BE2C (cell line): Measurements from ENCODE around the gene TNF.

Experiments
- DNase-seq: peaks from one replicate; pipeline ENCODE4 v3.0.0-alpha.2; 2020
- H3K27me3 ChIP-seq: fragments of 250-450 bp; sonication (Bioruptor Pico); 2 replicates; pipeline ENCODE4 v1.5.1; 2020; ENCODE audit warnings: mild to moderate bottlenecking
- H3K36me3 ChIP-seq: fragments of 250-450 bp; sonication (Bioruptor Pico); 2 replicates; pipeline ENCODE4 v1.5.1; 2020; ENCODE audit warnings: mild to moderate bottlenecking
- H3K4me1 ChIP-seq: fragments of 250-450 bp; sonication (Bioruptor Pico); 2 replicates; pipeline ENCODE4 v1.5.1; 2020
- H3K4me3 ChIP-seq: 2 replicates; pipeline ENCODE4 v1.5.1; 2011; ENCODE audit warnings: low read depth, low read length
- H3K9me3 ChIP-seq: fragments of 250-450 bp; sonication (Bioruptor Pico); 2 replicates; pipeline ENCODE4 v1.5.1; 2020
- TF ChIP-seq, protein P1 (sequence below): IDR thresholded peaks from 2 replicates; pipeline ENCODE4 v1.5.1; 2012; ENCODE audit warnings: mild to moderate bottlenecking, low read depth, low read length

Gene TNF

DNA sequence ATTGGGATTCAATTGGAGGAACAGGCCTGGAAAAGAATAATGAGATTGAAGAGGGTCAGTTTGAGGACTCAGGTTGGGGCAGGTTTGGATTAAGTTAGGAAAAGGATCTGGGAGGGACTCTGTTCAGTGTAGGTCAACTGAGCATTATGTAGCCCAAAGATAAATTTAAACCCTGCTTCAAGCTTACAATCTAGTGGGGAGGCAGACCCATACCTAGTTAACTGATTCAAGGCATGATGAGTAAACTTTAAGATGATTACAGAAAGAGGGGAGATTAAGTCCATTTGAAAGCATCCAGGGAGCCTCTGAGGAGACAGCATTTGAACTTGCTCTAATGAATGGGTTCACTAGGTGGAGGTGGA is 14.7 kb upstream of the TNF start:
- H3K27me3 ChIP-seq, result no peaks in the 10 kb centered on the region
- peaks cover 4% of the 10 kb centered on the region for H3K4me1 ChIP-seq
- H3K36me3 ChIP-seq, result peaks cover 21% of the 10 kb centered on the region
- no peaks in the 10 kb centered on the region for H3K9me3 ChIP-seq
- DNase-seq, result no peak
- TF ChIP-seq, protein P1, sequence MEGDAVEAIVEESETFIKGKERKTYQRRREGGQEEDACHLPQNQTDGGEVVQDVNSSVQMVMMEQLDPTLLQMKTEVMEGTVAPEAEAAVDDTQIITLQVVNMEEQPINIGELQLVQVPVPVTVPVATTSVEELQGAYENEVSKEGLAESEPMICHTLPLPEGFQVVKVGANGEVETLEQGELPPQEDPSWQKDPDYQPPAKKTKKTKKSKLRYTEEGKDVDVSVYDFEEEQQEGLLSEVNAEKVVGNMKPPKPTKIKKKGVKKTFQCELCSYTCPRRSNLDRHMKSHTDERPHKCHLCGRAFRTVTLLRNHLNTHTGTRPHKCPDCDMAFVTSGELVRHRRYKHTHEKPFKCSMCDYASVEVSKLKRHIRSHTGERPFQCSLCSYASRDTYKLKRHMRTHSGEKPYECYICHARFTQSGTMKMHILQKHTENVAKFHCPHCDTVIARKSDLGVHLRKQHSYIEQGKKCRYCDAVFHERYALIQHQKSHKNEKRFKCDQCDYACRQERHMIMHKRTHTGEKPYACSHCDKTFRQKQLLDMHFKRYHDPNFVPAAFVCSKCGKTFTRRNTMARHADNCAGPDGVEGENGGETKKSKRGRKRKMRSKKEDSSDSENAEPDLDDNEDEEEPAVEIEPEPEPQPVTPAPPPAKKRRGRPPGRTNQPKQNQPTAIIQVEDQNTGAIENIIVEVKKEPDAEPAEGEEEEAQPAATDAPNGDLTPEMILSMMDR, result no peak
- H3K4me3 ChIP-seq, result no peak overlapping the region

DNA sequence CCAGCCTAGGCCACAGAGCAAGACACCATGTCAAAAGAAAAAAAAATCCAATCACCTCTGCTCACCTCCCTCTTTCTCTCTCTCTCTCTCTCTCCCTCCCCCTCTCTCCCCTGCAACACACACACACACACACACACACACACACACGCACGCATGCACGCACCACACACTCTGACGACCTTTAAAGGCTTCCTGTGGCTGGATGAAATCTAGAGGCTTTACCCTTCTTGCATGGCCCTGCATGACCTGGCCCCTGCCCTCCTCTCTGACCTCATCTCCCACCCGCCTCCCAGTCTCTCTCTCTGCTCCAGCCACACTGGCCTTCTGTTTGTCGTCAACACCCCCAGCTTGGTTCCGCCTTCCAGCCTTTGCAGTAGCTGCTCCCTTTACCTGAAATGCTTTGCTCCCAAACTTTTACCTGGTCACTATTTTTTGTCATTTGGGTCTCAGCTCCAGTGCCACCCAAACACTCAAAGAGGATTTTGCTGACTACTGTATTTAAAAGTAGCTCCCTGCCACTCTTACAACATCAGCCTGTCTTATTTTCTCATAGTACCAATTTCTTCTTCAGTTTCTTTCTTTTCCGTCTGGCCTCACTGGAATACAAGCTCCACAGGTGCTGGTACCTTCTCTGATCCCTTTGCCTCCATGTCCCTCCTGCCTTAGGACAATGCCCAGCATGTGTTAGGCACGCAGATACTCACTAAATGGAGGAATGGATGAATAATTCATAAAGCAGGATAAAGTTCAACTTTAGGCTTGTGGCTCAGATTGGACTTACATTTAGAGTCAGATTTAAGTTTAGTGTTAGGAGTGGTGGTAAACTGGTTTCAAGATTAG is 7.6 kb upstream of the TNF start:
- DNase-seq, result no peak
- no peaks in the 10 kb centered on the region for H3K4me1 ChIP-seq
- H3K9me3 ChIP-seq, result no peaks in the 10 kb centered on the region

DNA sequence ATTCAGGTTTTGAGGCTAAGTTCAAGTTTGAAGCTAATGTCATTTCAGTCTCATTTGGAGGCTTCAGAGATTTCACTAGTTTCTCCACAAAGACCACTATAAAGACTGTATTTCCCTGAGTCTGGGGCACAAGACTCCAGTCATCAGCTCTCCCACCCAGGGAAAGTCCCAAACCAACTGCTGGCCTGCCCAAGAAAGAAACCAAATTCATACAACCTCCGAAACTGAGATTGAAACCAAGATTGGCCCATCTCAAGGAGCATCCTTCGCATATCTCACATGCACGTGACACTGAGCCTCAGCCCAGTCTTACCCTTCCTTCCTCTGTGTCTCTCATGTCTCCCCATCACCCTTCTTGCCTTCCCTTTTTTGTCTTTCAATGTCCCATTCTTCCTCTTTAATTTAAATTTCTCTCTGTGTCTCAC is 6.8 kb upstream of the TNF start:
- Histone ChIP-seq H3K4me1 (no peaks in the 10 kb centered on the region), H3K4me3 (no peak overlapping the region), H3K27me3 (no peaks in the 10 kb centered on the region; the same call in 1 of the 2 replicates), H3K9me3 (no peaks in the 10 kb centered on the region), H3K36me3 (no peaks in the 10 kb centered on the region)
- TF ChIP-seq, protein P1, result no peak
- no peak for DNase-seq

More for the DNA sequence above, 7.6 kb upstream of the TNF start:
- no peak overlapping the region for H3K4me3 ChIP-seq
- no peaks in the 10 kb centered on the region; the same call in 1 of the 2 replicates for H3K27me3 ChIP-seq
- H3K36me3 ChIP-seq, result no peaks in the 10 kb centered on the region
- TF ChIP-seq, protein P1, result no peak

DNA sequence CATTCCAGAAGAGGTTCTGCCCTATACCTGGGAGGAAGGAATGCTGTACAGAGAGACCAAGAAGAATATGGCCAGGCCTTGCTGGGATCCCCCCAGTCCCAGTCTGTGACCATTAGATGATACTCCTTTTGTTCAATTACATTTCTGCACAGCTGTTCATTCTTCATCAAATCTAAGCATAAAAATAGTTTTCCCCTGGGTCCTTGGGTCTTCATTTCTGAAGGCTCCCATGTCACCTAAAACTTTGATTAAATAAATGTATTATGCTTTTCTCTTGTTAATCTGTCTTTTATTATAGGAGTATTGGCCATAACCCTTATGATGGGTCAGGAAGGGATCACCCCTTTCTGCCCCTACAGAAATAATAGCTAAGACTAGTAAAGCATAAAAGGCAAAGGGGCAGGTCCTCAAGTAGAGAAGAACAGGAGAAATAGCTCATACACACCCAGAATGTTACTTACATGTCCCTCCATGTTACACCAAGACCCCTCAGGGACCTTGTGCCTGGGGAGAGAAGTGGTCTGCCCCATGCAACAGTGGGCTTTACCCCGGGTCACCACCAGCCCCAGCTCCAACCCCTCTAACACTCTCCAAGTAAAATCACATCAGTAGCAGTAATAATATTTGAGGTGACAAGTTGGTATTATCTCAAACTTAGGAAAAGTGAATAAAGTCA is 5.4 kb upstream of the TNF start:
- TF ChIP-seq, protein P1, result no peak
- no peak for DNase-seq
- H3K27me3 ChIP-seq, result no peaks in the 10 kb centered on the region; the same call in 1 of the 2 replicates
- H3K36me3 ChIP-seq, result no peaks in the 10 kb centered on the region
- H3K4me3 ChIP-seq, result no peak overlapping the region
- H3K4me1 ChIP-seq, result no peaks in the 10 kb centered on the region
- no peaks in the 10 kb centered on the region for H3K9me3 ChIP-seq

DNA sequence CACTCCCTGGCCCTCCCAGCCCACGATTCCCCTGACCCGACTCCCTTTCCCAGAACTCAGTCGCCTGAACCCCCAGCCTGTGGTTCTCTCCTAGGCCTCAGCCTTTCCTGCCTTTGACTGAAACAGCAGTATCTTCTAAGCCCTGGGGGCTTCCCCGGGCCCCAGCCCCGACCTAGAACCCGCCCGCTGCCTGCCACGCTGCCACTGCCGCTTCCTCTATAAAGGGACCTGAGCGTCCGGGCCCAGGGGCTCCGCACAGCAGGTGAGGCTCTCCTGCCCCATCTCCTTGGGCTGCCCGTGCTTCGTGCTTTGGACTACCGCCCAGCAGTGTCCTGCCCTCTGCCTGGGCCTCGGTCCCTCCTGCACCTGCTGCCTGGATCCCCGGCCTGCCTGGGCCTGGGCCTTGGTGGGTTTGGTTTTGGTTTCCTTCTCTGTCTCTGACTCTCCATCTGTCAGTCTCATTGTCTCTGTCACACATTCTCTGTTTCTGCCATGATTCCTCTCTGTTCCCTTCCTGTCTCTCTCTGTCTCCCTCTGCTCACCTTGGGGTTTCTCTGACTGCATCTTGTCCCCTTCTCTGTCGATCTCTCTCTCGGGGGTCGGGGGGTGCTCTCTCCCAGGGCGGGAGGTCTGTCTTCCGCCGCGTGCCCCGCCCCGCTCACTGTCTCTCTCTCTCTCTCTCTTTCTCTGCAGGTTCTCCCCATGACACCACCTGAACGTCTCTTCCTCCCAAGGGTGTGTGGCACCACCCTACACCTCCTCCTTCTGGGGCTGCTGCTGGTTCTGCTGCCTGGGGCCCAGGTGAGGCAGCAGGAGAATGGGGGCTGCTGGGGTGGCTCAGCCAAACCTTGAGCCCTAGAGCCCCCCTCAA is 3.1 kb upstream of the TNF start, which contains the start of gene LTA:
TSS of gene LTA (plus strand) at position 249 of the 871 bp plus-strand sequence. CDS start at position 703, 454 bp downstream.
- TF ChIP-seq, protein P1, result no peak
- Histone ChIP-seq H3K9me3 (no peaks in the 10 kb centered on the region), H3K36me3 (no peaks in the 10 kb centered on the region), H3K4me1 (peaks cover 6% of the 10 kb centered on the region; the same call in 1 of the 2 replicates), H3K4me3 (no peak within 1 kb of the TSS), H3K27me3 (no peaks in the 10 kb centered on the region; the same call in 1 of the 2 replicates)
- DNase-seq, result no peak
